HG03342 (cell line): ENCODE results near the gene KRTAP5-3.
"Not testable (repeated sequence)": the region's sequence is repeated elsewhere in the genome, so short reads cannot be mapped to it uniquely, and the experiment has no call there.

ENCODE experiments used
- ATAC-seq: cut with Tn5 transposase; IDR thresholded peaks from one replicate; pipeline ENCODE4 v1.9.1; 2021; ENCODE audit warnings: mild to moderate bottlenecking, moderate library complexity; ENCODE audit not compliant: unreplicated experiment

The KRTAP5-3 gene

GRCh38 chr11:1608363-1608762 is at the start of gene KRTAP5-3:
Gene KRTAP5-3 (minus strand): TSS chr11:1608463. CDS start chr11:1608385, 78 bp downstream.
- no peak for ATAC-seq

- no peak for ATAC-seq
Observed at GRCh38 chr11:1656670-1657069, 48.4 kb upstream of the KRTAP5-3 start.

GRCh38 chr11:1656061-1656441 is 47.8 kb upstream of the KRTAP5-3 start:
- ATAC-seq = no peak

- no peak for ATAC-seq
Observed at GRCh38 chr11:1655168-1656060, 47.2 kb upstream of the KRTAP5-3 start.

- no peak for ATAC-seq
Observed at GRCh38 chr11:1654388-1655167, 46.3 kb upstream of the KRTAP5-3 start.

- no peak for ATAC-seq
Observed at GRCh38 chr11:1653541-1654387, 45.5 kb upstream of the KRTAP5-3 start.

GRCh38 chr11:1652771-1653540 is 44.7 kb upstream of the KRTAP5-3 start:
- no peak for ATAC-seq

- ATAC-seq = no peak
Observed at GRCh38 chr11:1652442-1652770, 44.1 kb upstream of the KRTAP5-3 start.

- ATAC-seq = no peak
Observed at GRCh38 chr11:1652026-1652425, 43.8 kb upstream of the KRTAP5-3 start.

- no peak for ATAC-seq
Observed at GRCh38 chr11:1651411-1651980, 43.2 kb upstream of the KRTAP5-3 start.

GRCh38 chr11:1650918-1651262 is 42.6 kb upstream of the KRTAP5-3 start:
- ATAC-seq = no peak

- ATAC-seq = no peak
Observed at GRCh38 chr11:1650034-1650917, 42.0 kb upstream of the KRTAP5-3 start.

- no peak for ATAC-seq
Observed at GRCh38 chr11:1648653-1649420, 40.6 kb upstream of the KRTAP5-3 start.

- ATAC-seq = no peak
Observed at GRCh38 chr11:1647901-1648652, 39.8 kb upstream of the KRTAP5-3 start.

GRCh38 chr11:1646540-1646939 is 38.3 kb upstream of the KRTAP5-3 start:
- ATAC-seq = not testable (repeated sequence)

GRCh38 chr11:1645357-1645821 is 37.1 kb upstream of the KRTAP5-3 start:
- no peak for ATAC-seq

GRCh38 chr11:1644601-1645356 is 36.5 kb upstream of the KRTAP5-3 start:
- no peak for ATAC-seq
